ENCODE measurements around the gene EPN3.

The EPN3 gene

DNA sequence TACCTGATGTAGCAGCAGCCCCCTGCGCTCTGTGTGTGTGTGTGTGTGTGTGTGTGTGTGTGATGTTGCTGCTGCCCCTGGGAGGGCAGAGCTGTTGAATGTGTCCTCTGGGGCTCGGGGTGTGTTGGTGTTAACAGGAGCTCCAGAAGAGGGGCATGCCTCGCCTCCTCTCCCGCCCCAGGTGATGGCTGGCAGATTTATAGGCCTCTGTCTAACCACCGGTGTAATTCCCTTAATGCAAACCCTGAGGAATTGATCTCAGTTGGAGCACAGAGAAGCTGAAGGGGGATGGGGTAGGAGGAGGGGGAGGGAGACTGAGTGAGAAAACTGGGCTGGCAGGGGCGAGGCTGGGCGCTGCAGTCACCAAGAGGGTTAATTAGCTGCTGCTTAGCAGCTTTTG lies 38.0 kb downstream of the EPN3 start:
- peak; percentile 55 to 84 (median 61) for DNase-seq

- no peak for DNase-seq
Measured at GRCh38 chr17:50571681-50572080, 39.1 kb downstream of the EPN3 start.

- DNase-seq = no peak
Measured at GRCh38 chr17:50572541-50572940, 40.0 kb downstream of the EPN3 start.

GRCh38 chr17:50573866-50574611 lies 41.5 kb downstream of the EPN3 start:
- no peak for DNase-seq

- DNase-seq = peak; percentile 33 to 65 (median 61)
Measured at GRCh38 chr17:50575581-50576210, 43.2 kb downstream of the EPN3 start.

DNA sequence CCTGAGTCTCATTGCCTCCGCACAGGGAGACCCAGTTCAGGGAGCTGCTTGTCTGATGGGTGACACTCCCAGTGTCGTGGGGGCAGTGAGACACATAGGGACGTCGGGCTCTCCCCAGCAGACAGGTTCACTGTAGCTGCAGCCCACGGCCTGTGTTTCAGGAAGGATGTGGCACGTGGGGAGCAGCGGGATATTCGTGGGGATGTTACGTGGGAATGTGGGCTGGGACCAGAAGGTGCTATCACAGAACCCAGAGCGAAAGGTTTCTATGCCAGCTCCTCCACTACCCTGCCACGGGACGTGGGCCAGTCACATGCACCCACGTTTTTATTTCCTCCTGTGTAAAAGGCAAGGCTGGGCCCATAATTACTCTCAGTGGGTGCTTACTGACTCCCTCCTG lies 44.3 kb downstream of the EPN3 start:
- no peak for DNase-seq

- no peak for DNase-seq
Measured at GRCh38 chr17:50577451-50577954, 45.0 kb downstream of the EPN3 start.

DNA sequence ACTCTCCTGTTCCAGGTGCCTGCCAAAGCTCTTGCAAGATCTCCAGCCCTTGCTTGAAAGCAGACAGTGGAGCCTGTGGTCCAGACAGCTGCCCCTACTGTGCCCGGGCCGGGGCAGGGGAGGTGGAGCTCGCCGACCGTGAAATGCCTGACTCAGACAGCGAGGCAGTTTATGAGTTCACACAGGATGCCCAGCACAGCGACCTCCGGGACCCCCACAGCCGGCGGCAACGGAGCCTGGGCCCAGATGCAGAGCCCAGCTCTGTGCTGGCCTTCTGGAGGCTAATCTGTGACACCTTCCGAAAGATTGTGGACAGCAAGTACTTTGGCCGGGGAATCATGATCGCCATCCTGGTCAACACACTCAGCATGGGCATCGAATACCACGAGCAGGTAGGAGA lies 45.6 kb downstream of the EPN3 start:
- no peak for DNase-seq

DNA sequence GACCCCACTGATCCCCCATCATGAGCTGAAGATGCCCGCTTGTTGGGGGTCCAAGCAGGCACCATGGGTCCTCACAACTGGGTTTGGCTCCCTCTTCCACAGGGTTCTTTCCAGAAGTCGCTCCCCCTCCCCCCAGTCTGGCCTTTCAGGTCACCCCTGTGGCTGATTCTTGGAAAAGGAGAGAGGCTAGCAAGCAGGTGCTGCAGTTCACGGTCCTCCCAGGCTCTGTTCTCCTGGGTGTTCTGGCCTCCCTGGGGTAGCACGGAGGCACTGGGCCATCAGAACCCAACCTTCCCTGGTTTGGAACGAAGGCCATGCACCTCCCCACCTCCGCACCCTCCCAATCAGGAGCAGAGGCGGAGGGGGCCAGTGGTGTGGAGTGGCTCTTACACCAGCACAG lies 46.9 kb downstream of the EPN3 start:
- no peak for DNase-seq

DNA sequence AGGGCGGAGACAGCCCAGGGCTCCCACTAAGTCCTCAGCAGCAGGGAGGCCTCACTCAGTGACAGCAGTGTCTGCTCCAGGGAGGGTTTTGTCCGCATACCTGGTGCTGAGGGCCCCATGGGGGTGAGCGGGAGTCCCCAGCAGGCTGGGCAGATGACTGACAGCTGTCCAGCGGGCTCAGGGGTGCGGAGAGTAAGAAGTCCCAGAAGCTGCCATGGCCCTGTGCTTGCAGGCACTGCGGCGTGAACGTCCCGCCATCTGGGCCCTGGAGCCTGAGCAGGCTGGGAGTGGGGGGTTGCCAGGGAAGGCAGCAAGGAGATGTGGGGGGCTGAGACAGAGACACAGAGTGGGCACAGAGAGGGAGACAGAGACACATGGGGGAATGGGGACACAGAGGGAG lies 48.1 kb downstream of the EPN3 start:
- DNase-seq = no peak

DNA sequence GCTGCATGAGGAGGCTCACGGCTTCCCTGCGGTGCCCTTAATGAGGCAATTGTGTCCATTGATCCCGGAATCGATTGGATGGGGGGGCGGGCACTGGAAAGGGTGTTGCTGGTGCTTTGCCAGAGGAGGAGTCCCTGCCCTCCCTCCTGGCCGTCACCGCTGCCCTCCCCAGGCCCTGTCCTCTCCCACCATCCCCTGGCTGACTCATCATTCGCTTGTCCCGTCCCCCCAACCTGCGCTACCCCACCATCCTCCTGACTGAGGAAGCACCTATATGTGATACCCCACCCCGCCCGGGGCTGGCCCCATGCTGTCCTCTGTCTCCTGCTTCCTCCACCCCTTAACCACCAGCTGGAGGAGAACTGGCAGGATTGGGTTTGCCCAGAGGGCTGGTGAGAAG lies 48.8 kb downstream of the EPN3 start:
- DNase-seq = no peak

GRCh38 chr17:50582741-50583140 lies 50.2 kb downstream of the EPN3 start:
- DNase-seq = no peak

DNA sequence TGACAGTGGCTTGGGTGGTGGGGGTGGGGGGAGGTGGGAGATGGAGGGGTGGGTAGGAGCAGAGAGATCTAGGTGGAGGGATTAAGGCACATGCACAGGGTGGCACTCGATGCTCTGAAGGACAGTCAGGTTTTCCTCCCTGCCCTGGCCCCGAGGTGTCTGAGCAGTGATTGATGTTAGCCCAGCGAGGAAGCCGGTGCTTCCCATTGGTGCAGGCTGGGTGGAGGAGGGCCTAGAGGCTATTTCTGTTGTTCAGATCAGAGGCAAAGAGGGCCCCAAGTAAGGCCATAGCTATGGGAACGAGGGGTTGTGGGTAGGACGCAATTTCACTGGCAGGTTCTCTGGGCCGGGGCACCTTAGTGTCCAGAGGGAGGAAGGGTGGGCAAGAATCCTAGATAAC lies 51.1 kb downstream of the EPN3 start:
- DNase-seq = no peak

GRCh38 chr17:50584116-50584515 lies 51.6 kb downstream of the EPN3 start:
- no peak for DNase-seq

- peak in 1 of 3 experiments; percentile 18 for DNase-seq
Measured at GRCh38 chr17:50584749-50585148, 52.2 kb downstream of the EPN3 start.

DNA sequence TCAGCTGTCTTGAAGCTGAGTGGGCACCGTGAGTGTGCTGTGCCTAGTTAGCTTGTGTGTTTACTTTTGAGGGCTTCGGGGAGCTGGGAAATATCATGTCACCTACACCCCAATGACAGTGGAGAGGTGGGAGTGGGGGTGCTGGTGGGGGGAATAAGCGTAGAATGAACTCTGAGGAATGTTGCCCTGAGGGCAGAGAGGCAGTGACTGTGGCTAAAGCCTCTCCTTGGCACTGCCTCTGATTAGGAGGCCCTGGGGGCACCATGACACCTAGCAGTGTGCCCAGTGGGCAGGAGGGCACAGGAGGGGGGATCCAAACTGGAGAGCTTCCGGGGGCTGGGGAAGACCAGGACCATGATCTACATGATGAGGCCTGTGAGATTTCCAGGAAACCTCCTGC lies 52.8 kb downstream of the EPN3 start:
- DNase-seq = no peak

DNA sequence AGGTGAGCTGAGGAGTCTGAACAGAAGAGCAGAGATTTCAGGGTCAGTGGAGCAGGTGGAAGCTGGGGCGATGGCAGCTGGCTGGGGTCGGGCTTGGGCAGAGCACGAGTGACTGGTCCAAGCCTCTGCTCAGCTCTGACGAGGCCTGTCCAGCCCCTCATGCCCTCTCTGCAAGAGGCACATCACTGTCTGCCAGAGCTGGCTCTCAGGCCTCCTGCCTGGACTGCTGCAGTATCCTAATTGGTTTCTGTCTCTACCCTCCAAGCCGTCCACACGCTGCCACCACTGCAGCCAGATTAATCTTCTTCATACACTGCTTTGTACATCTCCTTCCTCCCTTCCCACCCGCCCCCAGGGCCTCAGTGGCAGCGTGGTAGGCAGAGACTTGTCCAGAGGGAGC lies 53.4 kb downstream of the EPN3 start:
- no peak for DNase-seq

GRCh38 chr17:50586421-50587247 lies 54.1 kb downstream of the EPN3 start:
- no peak for DNase-seq

DNA sequence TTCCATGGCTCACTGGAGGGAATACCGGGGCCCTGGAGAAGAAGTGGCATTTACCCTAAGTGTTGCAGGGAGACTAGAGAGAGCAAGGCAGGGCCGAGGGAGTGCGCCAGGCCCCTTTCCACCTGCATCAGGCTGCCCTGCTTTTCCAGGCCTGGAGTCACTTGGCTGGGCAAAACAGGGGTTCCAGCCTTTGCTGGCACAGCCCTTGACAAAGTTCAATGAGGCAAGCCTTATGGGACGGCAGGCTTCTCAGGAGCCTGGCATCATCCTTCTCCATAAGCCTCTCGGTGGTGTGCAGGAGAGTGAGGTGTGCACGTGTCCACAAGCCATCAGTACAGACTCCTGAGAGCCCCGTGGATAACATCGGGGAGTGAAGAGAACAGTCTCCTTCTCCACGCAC lies 55.0 kb downstream of the EPN3 start:
- no peak for DNase-seq

DNA sequence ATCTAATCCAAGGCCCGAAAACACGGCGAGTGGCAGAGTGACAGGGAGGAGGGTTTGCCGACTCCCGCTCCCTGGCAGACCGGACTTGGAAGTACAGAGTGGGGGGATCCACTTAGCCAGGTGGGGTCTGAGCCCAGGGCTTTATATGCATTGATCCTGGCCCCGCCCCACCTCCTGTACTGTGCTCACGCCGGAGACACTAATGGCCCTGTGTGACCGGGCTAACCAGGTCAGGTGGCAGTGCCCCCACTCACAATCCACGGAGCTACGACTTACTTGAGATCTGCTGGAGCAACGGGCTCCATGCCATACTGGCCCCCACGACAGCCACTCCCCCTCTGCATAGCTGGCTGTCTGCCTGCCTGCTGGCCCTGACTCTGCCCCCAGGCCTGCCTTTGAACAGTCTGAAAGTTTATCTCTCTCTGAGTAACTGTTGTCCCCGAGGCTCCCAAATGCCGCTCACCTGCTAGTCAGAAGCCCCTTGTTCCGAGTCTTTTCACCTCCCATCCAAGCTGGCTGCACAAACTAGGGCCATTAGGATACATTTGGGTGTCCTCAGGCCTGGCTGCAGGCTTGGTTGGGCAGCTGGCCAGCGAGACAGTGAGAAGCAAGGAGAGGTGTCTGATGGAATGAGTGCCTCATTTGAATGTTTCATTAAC lies 56.0 kb downstream of the EPN3 start:
- no peak for DNase-seq

DNA sequence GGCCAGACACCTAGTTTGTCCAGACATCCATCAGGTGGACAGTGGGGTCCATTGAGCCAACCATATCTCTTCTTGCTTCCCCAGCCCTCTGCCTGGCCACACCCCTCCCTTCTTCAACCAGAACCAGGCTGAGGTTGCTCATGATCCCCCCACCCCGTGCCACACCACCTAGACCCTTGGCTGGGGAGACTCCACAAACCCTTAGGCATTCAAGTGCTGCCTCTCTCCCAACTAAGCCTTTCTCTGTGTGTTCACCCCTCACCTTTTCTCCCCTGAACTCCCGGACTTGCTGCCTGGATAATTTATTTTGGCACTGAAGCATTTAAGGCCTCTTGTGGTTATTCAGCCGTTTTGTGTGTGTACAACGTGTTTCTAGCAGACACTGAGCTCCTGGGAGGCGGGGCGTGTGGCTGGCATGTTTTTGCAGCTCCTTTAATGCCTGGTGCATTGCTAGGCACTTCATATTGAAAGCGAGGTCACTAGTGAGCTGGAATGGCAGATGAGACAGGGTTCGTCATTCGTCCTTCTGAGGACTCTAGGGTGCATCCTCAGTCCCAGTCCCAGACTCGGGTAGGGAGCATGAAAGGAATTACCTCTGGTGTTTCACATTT lies 56.7 kb downstream of the EPN3 start:
- DNase-seq = peak in 2 of 3 experiments; percentile 6 to 82

DNA sequence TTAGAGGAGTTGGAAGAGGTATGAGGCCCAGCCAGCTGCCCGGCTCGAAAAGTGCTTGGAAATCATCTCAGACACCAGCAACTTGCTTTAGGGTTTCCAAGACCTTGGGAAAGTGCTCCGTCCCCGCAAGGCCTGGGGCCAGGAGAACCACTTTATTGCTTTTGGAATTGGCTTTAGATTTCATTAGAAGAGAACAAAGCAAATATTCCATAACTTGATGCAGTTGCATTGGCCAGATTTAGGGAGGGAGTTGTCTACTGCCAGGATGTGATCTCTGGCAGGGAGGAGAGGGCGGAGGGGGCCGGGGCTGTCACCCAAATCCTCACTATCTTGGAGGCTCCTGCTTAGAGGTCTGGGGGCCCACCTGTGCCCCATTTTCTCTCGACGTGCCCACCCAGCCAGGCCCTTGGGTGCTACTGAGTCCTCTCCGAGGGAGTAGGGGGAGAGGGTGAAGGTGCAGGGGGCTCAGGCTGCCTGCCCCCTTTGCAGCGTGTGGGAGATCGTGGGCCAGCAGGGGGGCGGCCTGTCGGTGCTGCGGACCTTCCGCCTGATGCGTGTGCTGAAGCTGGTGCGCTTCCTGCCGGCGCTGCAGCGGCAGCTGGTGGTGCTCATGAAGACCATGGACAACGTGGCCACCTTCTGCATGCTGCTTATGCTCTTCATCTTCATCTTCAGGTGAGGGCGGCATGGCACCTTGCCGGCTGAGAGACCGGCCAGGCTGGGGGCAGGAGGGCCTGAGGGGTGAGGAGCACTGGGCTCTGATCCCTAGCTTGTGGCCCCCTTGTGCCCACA lies 58.6 kb downstream of the EPN3 start:
- no peak for DNase-seq

Measured in NCI-H1417 (cell line).